ENCODE measurements around the gene IL2RG. TPM values are rescaled to one million over a fixed set of nuclear protein-coding genes. Genes with fewer than 3 reads are reported as not detected.

The IL2RG gene
- total RNA-seq, 1 experiment from 2014 or later: 2.8 TPM

DNA sequence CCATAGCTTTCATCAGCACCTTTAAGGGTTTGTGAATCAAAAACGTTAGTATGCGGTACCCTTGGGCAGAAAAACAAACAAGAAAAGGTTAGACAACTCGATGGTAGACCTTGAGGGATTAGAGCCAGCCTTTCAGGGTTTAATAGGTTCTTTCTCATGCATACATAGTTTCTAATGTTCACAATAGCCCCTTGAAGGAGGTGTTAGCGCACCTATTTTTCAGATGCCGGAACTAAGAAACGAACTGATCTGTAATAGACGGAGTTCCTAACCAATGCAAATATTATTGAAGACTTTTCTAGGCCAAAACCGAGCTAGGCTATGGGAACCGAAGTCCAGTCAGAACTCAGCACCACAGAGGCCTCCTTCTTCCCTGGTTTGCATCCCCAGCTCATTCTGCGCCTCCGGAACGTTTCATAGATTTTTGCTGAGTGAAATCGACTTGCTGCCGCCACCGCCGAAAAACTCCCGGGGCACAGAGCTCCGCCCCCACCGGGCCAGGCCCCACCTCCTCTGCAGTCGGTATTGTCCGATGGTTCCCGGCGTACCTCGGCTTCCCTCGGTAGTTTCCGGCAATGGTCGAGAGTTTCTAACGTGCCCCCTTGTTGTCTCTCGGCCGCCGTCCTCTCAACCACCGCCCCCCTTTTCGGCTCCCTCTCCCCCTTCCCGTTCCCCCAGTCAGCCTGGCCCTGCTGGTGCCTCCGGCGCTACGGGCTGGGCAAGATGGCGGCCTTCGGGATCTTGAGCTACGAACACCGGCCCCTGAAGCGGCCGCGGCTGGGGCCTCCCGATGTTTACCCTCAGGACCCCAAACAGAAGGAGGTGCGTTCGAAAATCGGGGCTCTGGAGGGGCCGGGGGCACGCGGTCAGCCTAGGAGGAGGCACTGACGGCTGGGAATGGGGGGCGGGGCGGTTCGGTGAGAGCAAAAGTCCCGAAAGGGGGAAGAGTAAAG is 6.9 kb upstream of the IL2RG start, which contains the start of gene MED12:
Gene MED12, plus strand, starts transcription at position 565 of the 953 bp plus-strand sequence. Its CDS starts 159 bp downstream, at position 724.
- POLR2A ChIA-PET (ENCODE audit: low non-redundant PET): interaction anchor here (0.5 to 0.8 kb wide), 2 partner anchors 17 to 133 kb away, joined by 3 to 6 read pairs; no protein-coding TSS in a partner anchor

GRCh38 chrX:71117358-71117757 is 6.0 kb upstream of the IL2RG start:
- Histone ChIP-seq H3K4me1 (ENCODE audit: insufficient read depth, low read length, poor library complexity, severe bottlenecking) (no peaks in the 10 kb centered on the region), H3K27ac (ENCODE audit: low read depth, low read length, poor library complexity, severe bottlenecking) (no peak overlapping the region), H3K4me3 (ENCODE audit: low read depth, low read length, poor library complexity, severe bottlenecking) (no peak overlapping the region), H3K27me3 (replicated peaks; ENCODE audit: insufficient read depth, low read depth, low read length, poor library complexity) (no peaks in the 10 kb centered on the region), H3K36me3 (ENCODE audit: insufficient read depth, low read length, poor library complexity, severe bottlenecking) (peaks cover 18% of the 10 kb centered on the region), H3K9me3 (ENCODE audit: low read depth, low read length, poor library complexity, severe bottlenecking) (no peaks in the 10 kb centered on the region)
- TF ChIP-seq EZH2 (IDR thresholded peaks at IDR 0.05; ENCODE audit: borderline replicate concordance, low read depth, low read length, poor library complexity, severe bottlenecking): no peak
- TF ChIP-seq, protein P1, sequence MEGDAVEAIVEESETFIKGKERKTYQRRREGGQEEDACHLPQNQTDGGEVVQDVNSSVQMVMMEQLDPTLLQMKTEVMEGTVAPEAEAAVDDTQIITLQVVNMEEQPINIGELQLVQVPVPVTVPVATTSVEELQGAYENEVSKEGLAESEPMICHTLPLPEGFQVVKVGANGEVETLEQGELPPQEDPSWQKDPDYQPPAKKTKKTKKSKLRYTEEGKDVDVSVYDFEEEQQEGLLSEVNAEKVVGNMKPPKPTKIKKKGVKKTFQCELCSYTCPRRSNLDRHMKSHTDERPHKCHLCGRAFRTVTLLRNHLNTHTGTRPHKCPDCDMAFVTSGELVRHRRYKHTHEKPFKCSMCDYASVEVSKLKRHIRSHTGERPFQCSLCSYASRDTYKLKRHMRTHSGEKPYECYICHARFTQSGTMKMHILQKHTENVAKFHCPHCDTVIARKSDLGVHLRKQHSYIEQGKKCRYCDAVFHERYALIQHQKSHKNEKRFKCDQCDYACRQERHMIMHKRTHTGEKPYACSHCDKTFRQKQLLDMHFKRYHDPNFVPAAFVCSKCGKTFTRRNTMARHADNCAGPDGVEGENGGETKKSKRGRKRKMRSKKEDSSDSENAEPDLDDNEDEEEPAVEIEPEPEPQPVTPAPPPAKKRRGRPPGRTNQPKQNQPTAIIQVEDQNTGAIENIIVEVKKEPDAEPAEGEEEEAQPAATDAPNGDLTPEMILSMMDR (conservative IDR thresholded peaks at IDR 0.05; ENCODE audit: low read depth, low read length): no peak
- CTCF ChIA-PET: no interaction called here
- no peak for DNase-seq (ENCODE audit: low spot score)
- intact Hi-C loops (cut with micrococcal nuclease; ENCODE audit: unreplicated experiment): no loop called here
- POLR2A ChIA-PET (ENCODE audit: low non-redundant PET): no interaction called here
- BruUV-seq (replicated peaks): no TSS peak

More for the DNA sequence above, 6.9 kb upstream of the IL2RG start, which contains the start of gene MED12:
- CTCF ChIA-PET: interaction anchor here (0.5 kb wide), 1 partner anchor 12 kb away, joined by 4 read pairs; no protein-coding TSS in a partner anchor
- peak; percentile 85 for DNase-seq (ENCODE audit: low spot score)
- TF ChIP-seq, protein P1 (conservative IDR thresholded peaks at IDR 0.05; ENCODE audit: low read depth, low read length): no peak
- TF ChIP-seq EZH2 (IDR thresholded peaks at IDR 0.05; ENCODE audit: borderline replicate concordance, low read depth, low read length, poor library complexity, severe bottlenecking): no peak
- H3K27ac ChIP-seq (ENCODE audit: low read depth, low read length, poor library complexity, severe bottlenecking): peak within 1 kb of the TSS; percentile 85
- peak within 1 kb of the TSS; percentile 62 for H3K4me3 ChIP-seq (ENCODE audit: low read depth, low read length, poor library complexity, severe bottlenecking)
- intact Hi-C loops (cut with micrococcal nuclease; ENCODE audit: unreplicated experiment): no loop called here
- no TSS peak for BruUV-seq (replicated peaks)
- no peaks in the 10 kb centered on the region for H3K27me3 ChIP-seq (replicated peaks; ENCODE audit: insufficient read depth, low read depth, low read length, poor library complexity)
- H3K36me3 ChIP-seq (ENCODE audit: insufficient read depth, low read length, poor library complexity, severe bottlenecking): peaks cover 26% of the 10 kb centered on the region
- H3K4me1 ChIP-seq (ENCODE audit: insufficient read depth, low read length, poor library complexity, severe bottlenecking): no peaks in the 10 kb centered on the region
- H3K9me3 ChIP-seq (ENCODE audit: low read depth, low read length, poor library complexity, severe bottlenecking): no peaks in the 10 kb centered on the region

DNA sequence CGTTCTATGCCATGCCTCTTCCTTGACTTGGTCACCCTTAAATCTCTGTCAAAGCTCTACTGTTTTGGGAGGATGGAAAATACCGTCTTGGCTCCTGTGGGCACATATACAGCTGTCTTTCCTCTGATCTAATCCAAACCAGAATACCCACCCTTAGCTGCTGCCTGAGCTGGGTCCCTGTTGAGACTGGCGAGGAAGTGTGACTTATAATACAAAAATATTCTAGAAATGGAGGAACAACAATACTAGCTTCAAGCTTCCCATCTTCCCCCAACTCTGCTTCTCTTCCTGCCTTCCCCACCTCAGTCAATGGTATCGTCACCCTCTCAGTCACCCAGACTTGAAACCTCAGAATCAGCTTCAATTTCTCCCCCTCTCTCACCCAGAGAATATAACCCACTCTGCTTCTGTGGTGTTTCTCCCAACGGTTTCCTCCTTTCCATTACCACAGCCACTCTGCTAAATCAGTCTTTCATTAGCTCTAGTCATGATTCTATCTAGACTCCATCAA is 599 bp upstream of the IL2RG start:
- Histone ChIP-seq H3K4me3 (ENCODE audit: low read depth, low read length, poor library complexity, severe bottlenecking) (no peak overlapping the region), H3K4me1 (ENCODE audit: insufficient read depth, low read length, poor library complexity, severe bottlenecking) (no peaks in the 10 kb centered on the region), H3K36me3 (ENCODE audit: insufficient read depth, low read length, poor library complexity, severe bottlenecking) (no peaks in the 10 kb centered on the region), H3K9me3 (ENCODE audit: low read depth, low read length, poor library complexity, severe bottlenecking) (no peaks in the 10 kb centered on the region), H3K27ac (ENCODE audit: low read depth, low read length, poor library complexity, severe bottlenecking) (no peak overlapping the region), H3K27me3 (replicated peaks; ENCODE audit: insufficient read depth, low read depth, low read length, poor library complexity) (no peaks in the 10 kb centered on the region)
- TF ChIP-seq EZH2 (IDR thresholded peaks at IDR 0.05; ENCODE audit: borderline replicate concordance, low read depth, low read length, poor library complexity, severe bottlenecking): no peak
- TF ChIP-seq, protein P1 (conservative IDR thresholded peaks at IDR 0.05; ENCODE audit: low read depth, low read length): no peak
- intact Hi-C loops (cut with micrococcal nuclease; ENCODE audit: unreplicated experiment): no loop called here
- DNase-seq (ENCODE audit: low spot score): no peak
- POLR2A ChIA-PET (ENCODE audit: low non-redundant PET): no interaction called here
- CTCF ChIA-PET: no interaction called here
- BruUV-seq (replicated peaks): no TSS peak
